A673 (cell line): ENCODE measurements around the gene PZP. TPM values are rescaled to one million over a fixed set of nuclear protein-coding genes. Genes with fewer than 3 reads are reported as not detected.

Experiments used
- BruUV-seq: library from RNA; stranded (reverse); fragments of 400-500 nt; replicated peaks from 2 replicates; lab custom pipeline; 2021; lab: Mats Ljungman, UMichigan
- CTCF ChIA-PET: fragments of 300-600 bp; sonication (Branson Sonifier 250); formaldehyde crosslinking; loops from one replicate; lab custom pipeline; 2022; ENCODE audit warnings: antibody characterized with exemption; lab: Charles Lee
- POLR2A ChIA-PET: fragments of 300-600 bp; sonication (Branson Sonifier 250); formaldehyde crosslinking; loops from one replicate; lab custom pipeline; 2022; ENCODE audit warnings: antibody characterized with exemption; ENCODE audit not compliant: low non-redundant PET; lab: Charles Lee
- DNase-seq: peaks from one replicate; pipeline ENCODE4 v3.0.0-alpha.2; 2015; ENCODE audit warnings: low spot score
- H3K27ac ChIP-seq: fragments of 200-600 bp; sonication (generic); 2 replicates; pipeline ENCODE4 v1.5.1; 2016; ENCODE audit warnings: mixed run types, low read depth, mild to moderate bottlenecking, mixed read lengths, antibody characterized with exemption, low read length; ENCODE audit not compliant: poor library complexity, severe bottlenecking
- H3K27me3 ChIP-seq: fragments of 200-600 bp; sonication (generic); replicated peaks from 2 replicates; pipeline ENCODE4 v1.6.1; 2017; ENCODE audit warnings: mixed run types, low read depth, mild to moderate bottlenecking, mixed read lengths, antibody characterized with exemption, low read length; ENCODE audit not compliant: insufficient read depth, poor library complexity
- H3K36me3 ChIP-seq: fragments of 200-600 bp; sonication (generic); 2 replicates; pipeline ENCODE4 v1.6.1; 2016; ENCODE audit warnings: mixed run types, mild to moderate bottlenecking, mixed read lengths, antibody characterized with exemption, low read length; ENCODE audit not compliant: insufficient read depth, poor library complexity, severe bottlenecking
- H3K4me1 ChIP-seq: fragments of 200-600 bp; sonication (generic); 2 replicates; pipeline ENCODE4 v1.6.1; 2017; ENCODE audit warnings: mixed run types, mild to moderate bottlenecking, mixed read lengths, antibody characterized with exemption, low read length; ENCODE audit not compliant: insufficient read depth, poor library complexity, severe bottlenecking
- H3K4me3 ChIP-seq: fragments of 200-600 bp; sonication (generic); 2 replicates; pipeline ENCODE4 v1.5.1; 2016; ENCODE audit warnings: low read depth, mixed run types, mild to moderate bottlenecking, mixed read lengths, low read length; ENCODE audit not compliant: poor library complexity, severe bottlenecking
- H3K9me3 ChIP-seq: fragments of 200-600 bp; sonication (generic); 2 replicates; pipeline ENCODE4 v1.6.1; 2016; ENCODE audit warnings: mixed run types, low read depth, mild to moderate bottlenecking, mixed read lengths, antibody characterized with exemption, low read length; ENCODE audit not compliant: poor library complexity, severe bottlenecking
- CTCF ChIP-seq: fragments of 300-800, 200-600 bp; sonication (generic); conservative IDR thresholded peaks from 2 replicates; pipeline ENCODE4 v1.5.1; 2017; ENCODE audit warnings: low read depth, mild to moderate bottlenecking, antibody characterized with exemption, low read length, moderate library complexity, mixed read lengths
- EZH2 ChIP-seq: fragments of 200-600 bp; sonication (generic); IDR thresholded peaks from 2 replicates; pipeline ENCODE4 v1.6.1; 2017; ENCODE audit warnings: borderline replicate concordance, low read depth, mild to moderate bottlenecking, mixed read lengths, antibody characterized with exemption, low read length; ENCODE audit not compliant: poor library complexity, severe bottlenecking
- intact Hi-C: fragments of 100-400 bp; cut with micrococcal nuclease; formaldehyde crosslinking; loops from one replicate; pipeline ENCODE4 v1.10.0; 2022; ENCODE audit not compliant: unreplicated experiment
- total RNA-seq: library from RNA; stranded (reverse); gene quantifications from 2 replicates; pipeline ENCODE4 v1.2.3, GENCODE V29; 2021

Gene PZP
- total RNA-seq, 1 experiment from 2014 or later: not detected

GRCh38 chr12:9127484-9127883 lies 80.7 kb downstream of the PZP start:
- no peak for DNase-seq
- TF ChIP-seq EZH2 (no peak), CTCF (no peak)
- Histone ChIP-seq H3K27ac (no peak overlapping the region), H3K9me3 (no peaks in the 10 kb centered on the region), H3K36me3 (no peaks in the 10 kb centered on the region), H3K4me3 (no peak overlapping the region), H3K27me3 (no peaks in the 10 kb centered on the region), H3K4me1 (no peaks in the 10 kb centered on the region)
- CTCF ChIA-PET: no interaction called here
- intact Hi-C loops: no loop called here
- no TSS peak for BruUV-seq
- POLR2A ChIA-PET: no interaction called here

GRCh38 chr12:9124383-9125031 lies 83.7 kb downstream of the PZP start:
- BruUV-seq: no TSS peak
- H3K27ac ChIP-seq: no peak overlapping the region
- H3K9me3 ChIP-seq: no peaks in the 10 kb centered on the region
- CTCF ChIA-PET: no interaction called here
- intact Hi-C loops: no loop called here
- POLR2A ChIA-PET: no interaction called here
- no peaks in the 10 kb centered on the region for H3K4me1 ChIP-seq
- TF ChIP-seq EZH2 (no peak), CTCF (no peak)
- no peak for DNase-seq
- H3K27me3 ChIP-seq: no peaks in the 10 kb centered on the region
- no peak overlapping the region for H3K4me3 ChIP-seq
- no peaks in the 10 kb centered on the region for H3K36me3 ChIP-seq

GRCh38 chr12:9123781-9124382 lies 84.3 kb downstream of the PZP start:
- ChIA-PET CTCF (no interaction called here), POLR2A (no interaction called here)
- intact Hi-C loops: no loop called here
- Histone ChIP-seq H3K36me3 (no peaks in the 10 kb centered on the region), H3K4me1 (no peaks in the 10 kb centered on the region), H3K4me3 (no peak overlapping the region), H3K27ac (no peak overlapping the region), H3K9me3 (no peaks in the 10 kb centered on the region), H3K27me3 (no peaks in the 10 kb centered on the region)
- BruUV-seq: no TSS peak
- no peak for DNase-seq
- TF ChIP-seq CTCF: no peak
- TF ChIP-seq EZH2: no peak
